Cerebellar cortex (tissue), 1 donor: ENCODE measurements around the gene ATF5.

Source experiments
- DNase-seq: peaks from one replicate; pipeline ENCODE4 v3.0.0-alpha.2; 2015; ENCODE audit warnings: low spot score

Gene ATF5, protein sequence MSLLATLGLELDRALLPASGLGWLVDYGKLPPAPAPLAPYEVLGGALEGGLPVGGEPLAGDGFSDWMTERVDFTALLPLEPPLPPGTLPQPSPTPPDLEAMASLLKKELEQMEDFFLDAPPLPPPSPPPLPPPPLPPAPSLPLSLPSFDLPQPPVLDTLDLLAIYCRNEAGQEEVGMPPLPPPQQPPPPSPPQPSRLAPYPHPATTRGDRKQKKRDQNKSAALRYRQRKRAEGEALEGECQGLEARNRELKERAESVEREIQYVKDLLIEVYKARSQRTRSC

DNA sequence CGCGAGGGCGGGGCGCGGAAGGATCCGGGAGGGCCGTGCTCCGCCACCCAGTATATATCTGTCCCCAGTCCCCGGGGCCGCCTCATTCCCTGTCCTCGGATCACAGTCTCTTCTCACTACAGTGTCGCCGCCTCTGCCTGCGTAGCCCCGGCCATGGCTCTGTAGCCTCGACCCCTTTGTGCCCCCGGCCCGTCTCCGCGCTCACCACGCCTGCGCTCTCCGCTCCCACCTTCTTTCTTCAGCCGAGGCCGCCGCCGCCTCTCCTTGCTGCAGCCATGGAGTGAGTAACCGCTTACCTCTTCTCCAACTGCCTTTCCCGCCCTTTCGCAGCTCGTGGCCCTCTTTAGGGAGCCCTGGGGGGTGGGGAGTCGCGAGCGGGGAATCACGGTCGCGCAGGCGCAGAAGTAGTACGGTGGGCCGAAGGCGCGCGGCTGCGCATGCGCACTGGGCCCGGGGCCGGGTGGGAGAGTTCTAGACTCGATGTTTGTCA is at the start of gene ATF5, which contains the start of gene NUP62:
ATF5 (plus strand) TSS at position 85 of the 490 bp plus-strand sequence. CDS start 1,646 bp downstream, outside the sequence.
NUP62 (minus strand) TSS at position 384 of the 490 bp plus-strand sequence. CDS start 19,697 bp downstream, outside the sequence.
- peak; percentile 84 for DNase-seq

DNA sequence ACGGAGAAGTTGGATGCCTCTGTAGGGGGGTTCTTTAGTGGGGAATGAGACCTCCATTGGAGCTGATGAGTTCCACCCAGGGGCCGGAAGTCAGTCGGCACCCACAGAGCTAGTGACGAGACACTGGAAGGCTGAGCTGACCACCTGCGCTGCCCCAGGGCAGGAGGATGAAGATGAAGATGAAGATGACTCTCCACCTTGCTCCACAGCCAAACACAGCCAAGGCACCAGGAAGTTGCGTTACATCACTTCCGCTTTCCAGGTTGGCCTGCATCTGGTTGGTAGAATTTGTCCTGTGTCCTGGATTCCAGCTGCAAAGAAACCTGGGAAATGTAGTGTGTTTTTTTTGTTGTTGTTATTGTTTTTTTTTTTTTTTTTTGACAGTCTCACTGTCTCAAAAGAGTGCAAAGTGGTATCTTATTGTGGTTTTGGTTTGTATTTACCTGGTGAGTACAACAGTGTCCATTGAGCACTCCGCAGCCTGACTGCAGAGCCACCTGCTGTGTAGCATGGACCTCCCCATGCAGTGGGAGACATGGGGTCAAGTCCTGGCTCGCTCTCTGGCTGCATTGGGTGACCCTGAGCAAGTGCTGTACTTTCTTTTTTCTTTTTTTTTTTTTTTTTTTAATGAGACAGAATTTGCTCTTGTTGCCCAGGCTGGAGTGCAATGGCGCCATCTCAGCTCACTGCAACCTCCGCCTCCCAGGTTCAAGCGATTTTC is 49.6 kb upstream of the ATF5 start:
- DNase-seq: no peak

DNA sequence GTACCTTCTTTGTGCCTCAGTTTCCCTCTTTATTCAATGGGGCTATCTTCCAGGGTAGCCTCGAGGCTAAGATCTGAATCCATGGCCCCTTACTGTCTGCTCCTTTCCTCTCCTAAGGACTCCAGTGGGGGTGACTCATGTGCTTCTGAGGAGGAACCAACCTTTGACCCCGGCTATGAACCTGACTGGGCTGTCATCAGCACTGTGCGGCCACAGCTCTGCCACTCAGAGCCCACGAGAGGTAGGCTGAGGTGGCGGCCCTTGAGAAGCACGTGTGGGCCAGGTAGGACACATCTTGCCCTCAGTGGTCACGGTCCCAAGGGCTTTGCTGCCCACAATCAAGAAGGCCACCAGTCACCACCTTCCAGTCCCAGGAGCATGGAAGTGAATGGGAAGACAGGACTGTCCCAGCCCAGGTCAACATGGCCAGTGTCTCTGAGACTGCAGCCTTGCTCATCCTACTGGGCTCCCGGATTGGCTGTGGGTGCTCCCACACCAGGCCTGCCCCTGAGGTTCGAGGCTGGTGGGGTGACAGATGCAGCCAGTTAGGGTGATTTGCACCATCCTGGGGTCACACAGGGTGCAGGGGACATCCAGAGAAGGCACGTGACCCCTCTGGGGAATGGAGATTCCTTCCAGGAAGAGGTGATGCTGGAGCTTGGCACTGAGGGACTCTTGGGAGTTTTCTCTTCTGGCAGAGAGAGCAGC is 48.7 kb upstream of the ATF5 start:
- no peak for DNase-seq

DNA sequence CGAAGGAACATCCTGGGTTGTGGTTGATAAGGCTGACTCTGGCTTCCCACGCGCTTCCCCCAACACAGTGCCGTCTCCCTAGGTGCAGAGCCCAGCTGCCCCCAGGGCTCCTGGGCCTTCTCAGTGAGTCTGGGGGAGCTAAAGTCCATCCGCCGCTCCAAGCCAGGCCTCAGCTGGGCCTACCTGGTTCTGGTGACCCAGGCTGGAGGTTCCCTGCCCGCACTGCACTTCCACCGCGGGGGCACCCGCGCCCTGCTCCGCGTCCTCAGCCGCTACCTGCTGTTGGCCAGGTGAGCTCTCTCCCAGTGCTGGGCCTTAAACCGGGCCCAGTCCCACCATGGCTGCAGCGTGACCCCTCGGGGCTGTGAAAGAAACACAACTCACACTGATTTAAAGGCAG is 47.8 kb upstream of the ATF5 start:
- no peak for DNase-seq

DNA sequence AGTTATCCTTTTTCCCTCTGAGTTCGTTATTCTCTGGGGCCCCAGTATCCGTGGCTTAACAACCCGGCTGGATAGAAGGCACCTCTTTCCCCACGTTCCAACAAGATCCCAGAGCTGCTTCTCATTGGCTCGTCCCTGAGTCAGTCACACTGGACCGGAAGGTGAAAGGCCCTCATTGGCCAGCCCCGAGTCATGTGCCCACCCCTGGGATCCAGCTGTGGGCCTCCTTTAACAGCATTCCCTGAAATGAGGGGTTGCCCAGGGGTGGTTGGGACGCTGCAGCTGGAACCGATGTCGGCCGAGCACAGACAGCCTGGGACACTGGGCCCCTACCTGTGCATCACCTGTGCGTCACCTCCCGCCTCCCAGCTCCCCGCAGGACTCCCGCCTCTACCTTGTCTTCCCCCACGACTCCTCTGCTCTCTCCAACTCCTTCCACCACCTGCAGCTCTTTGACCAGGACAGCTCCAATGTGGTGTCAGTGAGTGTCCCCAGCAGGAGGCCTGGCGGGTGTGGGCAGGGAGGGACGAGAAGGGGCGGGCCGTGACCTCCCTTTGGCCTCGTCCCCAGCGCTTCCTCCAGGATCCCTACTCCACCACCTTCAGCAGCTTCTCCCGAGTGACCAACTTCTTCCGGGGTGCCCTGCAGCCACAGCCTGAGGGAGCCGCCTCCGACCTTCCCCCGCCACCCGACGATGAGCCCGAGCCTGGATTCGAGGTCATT is 47.2 kb upstream of the ATF5 start:
- DNase-seq: no peak

DNA sequence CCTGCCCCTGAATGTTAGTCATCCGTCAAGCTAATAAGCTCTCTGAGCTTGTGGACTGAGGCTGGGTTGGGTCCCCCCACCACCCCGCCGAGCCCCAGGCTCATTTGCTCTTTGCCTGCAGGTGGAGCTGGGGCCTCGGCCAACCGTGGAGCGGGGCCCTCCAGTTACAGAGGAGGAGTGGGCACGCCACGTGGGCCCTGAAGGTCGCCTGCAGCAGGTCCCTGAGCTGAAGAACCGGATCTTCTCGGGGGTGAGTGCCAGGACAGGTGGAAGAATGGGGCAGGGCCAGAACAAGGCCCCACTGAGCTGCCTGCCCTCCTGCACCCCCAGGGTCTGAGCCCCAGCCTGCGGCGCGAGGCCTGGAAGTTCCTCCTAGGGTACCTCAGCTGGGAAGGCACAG is 46.4 kb upstream of the ATF5 start:
- DNase-seq: no peak

DNA sequence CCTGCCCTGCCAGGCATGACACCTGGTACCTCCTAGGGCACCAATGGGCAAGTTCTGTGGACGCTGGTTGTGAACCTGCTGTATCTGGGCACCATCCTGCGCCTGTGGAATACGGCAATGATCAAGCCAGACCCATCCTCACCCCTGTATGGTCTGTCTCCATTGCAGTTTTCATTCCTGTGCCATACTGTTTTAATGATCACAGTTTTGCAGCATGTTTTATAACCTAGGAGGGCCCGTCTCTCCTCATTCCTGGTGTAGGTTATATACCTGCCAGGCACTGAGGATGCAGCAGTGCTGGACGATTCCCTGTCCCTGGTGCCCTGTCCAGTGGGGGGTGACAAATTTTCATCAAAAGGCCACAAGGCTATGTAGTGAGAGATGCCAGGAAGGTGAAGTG is 45.9 kb upstream of the ATF5 start:
- DNase-seq: no peak

DNA sequence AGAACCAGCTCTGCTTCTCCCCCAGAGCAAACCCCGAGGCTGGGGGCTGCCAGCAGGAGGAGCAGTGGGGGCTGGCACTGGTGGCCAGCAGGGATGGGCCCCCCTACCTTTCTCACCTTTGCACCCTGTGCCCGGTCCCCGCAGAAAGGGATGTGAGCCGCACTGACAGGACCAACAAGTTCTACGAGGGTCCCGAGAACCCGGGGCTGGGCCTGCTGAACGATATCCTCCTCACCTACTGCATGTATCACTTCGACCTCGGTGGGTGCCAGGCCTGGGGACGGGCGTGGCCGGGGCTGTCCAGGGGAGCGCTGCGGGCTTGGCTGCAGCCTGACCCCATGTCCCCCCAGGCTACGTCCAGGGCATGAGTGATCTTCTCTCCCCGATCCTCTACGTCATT is 44.9 kb upstream of the ATF5 start:
- no peak for DNase-seq

DNA sequence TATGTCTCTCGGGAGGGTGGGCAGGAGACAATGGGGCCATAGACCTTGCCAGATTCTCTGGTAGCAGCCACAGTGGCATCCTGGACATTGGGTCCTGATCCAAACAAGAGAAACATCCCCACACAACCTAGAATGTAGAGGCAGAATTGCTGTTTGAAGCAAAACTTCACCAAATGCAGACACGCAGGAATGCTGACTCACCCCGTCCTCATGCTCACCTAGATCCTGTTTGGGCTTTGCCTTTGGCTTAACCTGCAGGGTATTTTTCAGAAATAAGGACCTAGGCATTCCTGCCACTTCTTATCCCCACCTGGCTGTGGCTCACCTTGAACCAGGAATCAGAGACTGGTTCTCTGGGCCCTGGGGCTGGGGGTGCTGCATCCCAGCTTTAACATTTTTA is 44.2 kb upstream of the ATF5 start:
- no peak for DNase-seq

DNA sequence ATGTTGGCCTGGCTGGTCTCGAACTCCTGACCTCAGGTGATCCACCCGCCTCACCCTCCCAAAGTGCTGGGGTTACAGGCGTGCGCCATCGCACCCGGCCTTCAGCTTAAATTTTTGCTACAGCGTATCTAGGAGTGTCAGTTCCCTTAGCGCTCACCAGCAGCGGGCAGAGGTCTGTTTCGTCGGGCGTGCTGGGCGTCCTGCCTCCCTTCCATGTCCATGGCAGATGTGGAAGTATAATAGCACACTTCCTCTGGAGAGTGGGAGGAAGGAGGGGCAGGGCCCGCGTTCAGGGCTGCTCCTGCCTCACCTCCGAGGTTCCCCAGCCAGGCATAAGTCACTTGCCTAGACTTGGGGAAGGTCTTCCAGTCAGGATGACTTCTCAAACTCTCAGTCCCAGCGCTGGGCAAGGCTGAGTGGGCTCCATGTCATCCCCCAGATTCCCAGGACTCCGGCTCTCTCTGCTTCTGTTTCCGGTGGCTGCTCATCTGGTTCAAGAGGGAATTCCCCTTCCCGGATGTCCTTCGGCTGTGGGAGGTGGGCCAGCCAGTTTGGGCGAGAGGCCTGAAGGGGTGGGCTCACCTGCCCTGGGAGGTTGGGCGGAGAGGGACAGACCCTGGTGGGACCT is 41.9 kb upstream of the ATF5 start:
- no peak for DNase-seq

DNA sequence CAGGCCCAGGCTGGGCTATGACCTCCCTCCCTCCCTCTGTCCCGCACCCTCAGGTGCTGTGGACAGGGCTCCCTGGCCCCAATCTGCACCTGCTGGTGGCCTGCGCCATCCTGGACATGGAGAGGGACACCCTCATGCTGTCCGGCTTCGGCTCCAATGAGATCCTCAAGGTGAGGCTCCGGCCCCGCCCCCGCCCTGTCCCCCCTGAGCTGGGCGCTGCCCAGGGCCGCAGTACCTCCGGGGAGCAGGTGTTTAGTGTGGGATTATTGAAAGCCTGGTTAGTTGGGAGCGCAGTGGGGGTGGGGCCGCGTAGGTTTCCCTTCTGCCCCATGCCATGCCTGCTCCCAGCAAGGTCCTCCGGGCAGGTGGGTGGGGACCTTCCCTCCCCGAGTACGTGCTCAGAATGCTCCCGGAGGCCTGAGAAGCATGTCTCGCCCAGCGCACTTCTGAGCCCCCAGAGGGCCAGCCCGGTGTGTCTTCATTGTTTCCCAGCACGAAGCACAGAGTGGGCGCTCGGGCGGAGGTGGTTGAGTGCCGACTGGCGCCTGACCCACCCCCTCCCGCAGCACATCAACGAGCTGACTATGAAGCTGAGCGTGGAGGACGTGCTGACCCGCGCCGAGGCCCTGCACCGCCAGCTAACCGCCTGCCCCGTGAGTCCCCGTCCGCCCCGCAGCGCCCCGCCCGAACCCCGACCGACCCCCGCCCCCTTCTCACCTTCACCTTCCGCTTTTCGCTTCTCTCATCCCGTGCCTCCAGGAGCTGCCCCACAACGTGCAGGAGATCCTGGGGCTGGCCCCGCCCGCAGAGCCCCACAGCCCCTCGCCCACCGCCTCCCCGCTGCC is 41.1 kb upstream of the ATF5 start:
- DNase-seq: no peak

DNA sequence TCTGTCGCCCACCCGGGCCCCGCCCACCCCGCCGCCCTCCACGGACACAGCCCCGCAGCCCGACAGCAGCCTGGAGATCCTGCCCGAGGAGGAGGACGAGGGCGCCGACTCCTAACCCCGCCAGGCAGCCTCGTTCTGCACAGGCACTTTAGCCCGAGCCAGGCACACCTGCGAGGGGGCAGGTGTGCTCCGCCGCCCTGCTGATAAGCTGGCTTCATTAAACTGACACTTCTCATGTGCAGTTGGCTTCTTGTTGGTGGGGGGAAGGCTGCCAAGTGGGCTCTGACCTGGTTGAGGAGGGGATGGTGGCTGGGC is 40.5 kb upstream of the ATF5 start:
- no peak for DNase-seq

DNA sequence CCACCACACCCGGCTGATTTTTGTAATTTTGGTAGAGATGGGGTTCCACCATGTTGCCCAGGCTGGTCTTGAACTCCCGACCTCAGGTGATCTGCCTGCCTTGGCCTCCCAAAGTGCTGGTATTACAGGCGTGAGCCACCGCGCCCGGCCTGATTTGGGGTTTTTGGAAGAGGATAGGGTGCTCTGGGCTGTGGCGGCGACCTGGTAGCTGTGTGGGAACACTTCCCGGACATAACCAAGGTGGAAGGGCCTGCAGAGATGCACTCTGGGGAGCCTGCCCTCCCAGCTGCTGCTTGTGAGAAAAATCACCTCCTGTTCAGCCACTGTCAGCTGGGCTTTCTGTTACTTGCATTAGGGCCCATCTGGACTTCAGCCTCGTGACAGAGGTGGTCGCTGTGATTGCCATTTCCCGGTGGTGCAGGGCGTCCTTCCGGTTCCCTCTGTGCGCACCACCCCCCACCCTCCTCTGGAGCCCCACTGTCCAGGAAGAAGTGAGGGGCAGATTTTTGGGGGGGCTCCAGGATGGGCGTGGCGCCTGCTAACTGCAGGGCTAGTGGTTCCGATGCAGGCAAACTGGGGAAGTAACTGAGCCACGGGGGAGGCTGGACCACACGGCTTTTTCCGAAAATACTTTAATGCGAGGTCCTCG is 39.8 kb upstream of the ATF5 start:
- DNase-seq: no peak

DNA sequence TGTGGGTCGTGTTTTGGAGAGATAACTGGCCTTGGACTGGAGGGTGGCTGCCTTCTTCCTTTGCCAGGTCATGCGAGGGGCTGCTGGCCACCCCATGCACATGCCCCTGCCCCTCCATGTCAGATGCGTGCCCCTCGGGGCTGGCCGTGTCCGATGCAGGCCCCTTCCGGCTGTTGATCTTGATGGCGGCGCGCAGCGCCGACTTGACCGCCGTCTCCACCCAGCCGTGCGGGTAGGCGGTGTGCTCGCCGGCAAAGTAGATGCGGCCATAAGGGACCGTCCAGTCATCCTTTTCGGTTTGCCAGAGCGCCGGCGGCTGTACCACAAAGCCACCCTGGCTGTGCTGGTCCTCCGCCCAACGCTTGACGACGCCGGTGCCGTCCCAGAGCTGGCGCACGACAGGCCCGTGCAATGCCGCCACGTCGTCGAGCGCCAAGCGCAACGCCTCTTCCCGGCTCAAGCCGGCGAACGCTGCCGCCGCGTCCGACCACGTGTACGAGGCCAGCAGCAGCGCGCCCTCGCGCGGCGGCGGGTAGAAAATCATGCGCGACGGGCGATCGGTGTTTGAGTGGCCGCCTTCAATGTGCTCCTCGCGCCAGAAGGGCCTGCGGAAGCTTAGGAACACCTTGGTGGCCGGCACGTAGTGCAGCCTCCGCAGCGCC is 39.2 kb upstream of the ATF5 start:
- peak; percentile 60 for DNase-seq

DNA sequence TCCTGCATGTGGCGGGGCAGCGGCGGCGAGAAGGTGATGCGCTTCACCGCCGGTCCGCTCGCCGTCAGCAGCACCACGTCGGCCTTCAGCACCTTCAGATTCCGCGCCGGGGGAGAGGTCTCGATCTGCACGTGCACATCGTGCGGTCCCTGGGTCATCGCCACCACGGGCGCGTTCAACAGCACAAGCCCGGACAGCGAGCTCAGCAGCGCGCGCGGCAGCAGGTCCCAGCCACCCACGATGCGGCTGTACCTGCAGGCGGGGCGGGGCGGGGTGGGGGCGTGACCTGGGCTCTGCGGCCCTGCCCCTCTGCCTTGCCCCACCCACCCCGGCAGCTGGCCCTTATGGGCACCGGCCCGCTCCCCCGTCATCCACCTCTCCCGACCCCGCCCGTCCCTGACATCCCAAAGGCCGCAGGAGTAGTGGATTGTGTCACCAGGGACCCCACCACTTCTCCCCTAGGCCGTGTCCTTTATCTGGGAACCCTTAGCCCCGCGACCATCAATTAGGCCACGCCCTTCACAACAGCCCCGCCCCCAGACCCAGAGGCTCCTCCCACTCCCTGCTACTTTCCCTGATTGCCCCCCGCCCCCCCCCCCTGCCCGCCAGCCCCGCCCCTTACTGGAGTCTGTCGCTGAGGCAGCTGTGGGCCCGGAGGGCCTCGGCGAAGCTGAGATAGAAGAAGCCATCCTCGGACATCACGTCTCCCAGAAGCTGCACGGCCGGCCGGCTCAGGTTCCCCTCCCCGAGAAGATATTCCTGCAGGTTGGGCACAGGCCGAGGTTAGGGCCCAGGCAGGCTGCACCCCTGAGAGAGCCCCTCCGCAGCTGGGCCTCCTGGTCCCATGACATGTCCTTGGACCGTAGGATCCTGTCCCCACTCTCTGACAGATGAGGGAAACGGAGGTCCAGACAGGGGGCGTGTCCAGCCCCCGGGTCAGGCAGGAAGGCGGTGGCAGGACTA is 38.4 kb upstream of the ATF5 start:
- no peak for DNase-seq

DNA sequence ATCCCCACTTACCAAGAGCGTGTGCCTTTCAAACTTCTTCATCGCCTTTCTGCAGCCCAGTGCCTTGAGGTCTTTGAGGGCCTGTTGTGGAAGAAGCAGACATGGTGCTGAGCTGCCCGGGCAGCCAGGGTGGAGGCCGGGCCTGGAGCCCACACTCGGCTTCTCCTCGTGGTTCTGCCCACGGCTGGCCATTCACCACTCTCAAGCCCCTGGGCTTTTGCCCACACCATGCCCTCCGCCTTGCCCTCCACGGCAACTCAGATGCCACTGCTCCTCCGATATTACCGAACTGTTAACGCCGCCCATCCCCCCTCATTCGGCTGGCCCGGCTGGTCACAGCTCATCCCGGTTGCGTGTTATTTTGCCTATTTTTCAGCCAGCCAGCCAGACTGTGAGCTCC is 37.6 kb upstream of the ATF5 start:
- no peak for DNase-seq

DNA sequence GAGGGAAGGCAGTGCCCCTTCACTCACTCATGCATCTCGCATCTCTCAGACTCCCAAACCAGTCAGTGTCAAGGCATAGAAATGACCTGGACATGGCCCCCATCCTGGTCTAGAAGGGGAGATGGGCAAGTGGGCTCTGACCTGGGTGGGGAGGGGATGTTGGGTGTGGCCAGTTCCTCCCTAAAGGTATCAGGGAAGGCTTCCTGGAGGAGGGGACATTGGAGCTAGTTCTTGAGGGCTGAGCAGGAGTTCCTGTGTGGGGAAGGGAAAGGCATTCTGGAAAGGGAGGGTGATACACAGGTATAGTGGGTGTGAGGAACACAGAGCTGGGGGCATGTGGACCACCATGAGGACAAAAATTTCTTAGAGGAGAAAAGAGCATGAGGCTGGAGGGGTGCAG is 36.3 kb upstream of the ATF5 start:
- DNase-seq: no peak

DNA sequence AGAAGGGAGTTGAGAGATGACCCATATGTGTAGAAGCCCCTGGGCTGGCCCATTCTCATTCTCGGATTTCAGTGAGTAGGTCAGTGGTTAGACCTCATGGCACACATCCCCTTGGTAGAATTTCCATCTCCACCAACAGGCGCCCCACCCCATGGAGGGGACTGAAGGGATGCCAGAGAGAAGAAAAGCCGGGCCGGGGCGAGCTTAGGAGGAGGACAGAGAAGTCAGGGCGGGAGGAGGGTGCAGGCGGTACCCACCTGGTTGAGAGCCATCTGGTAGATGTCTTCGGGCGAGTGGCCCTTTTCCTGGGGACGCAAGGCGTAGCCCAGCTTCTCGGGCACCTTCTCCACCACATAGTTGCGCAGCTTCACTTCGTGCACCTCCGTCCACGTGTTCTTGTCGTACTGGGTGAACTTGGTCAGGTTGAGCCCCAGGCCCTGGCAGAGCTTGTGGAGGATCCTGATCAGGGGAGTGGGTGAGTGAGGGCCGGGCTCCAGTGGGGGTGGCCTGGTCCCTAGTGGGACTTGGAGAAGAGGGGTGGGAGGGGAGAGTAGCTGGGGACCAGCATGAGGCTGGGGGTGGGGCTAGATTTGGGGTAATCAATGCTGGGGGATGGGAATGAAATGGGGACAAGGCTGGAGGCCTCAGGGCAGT is 34.9 kb upstream of the ATF5 start:
- DNase-seq: no peak
